Parathyroid adenoma (tissue), 2 donors: ENCODE results near the gene IL1RL2.

Experiments
- H2AFZ ChIP-seq: fragments of 300-600 bp; sonication (generic); one replicate; pipeline ENCODE4 v1.7.0; 2017; ENCODE audit warnings: antibody characterized with exemption, mild to moderate bottlenecking
- H3K27ac ChIP-seq: fragments of 300-600 bp; sonication (generic); one replicate; pipeline ENCODE4 v1.7.0; 2017
- H3K27me3 ChIP-seq: fragments of 300-600 bp; sonication (generic); one replicate; pipeline ENCODE4 v1.7.0; 2017; ENCODE audit warnings: low read length; ENCODE audit not compliant: control insufficient read depth, insufficient read depth
- H3K36me3 ChIP-seq: fragments of 300-600 bp; sonication (generic); one replicate; pipeline ENCODE4 v1.7.0; 2017; ENCODE audit warnings: low read length; ENCODE audit not compliant: control insufficient read depth, insufficient read depth
- H3K4me1 ChIP-seq: fragments of 300-600 bp; sonication (generic); one replicate; pipeline ENCODE4 v1.7.0; 2017; ENCODE audit warnings: control low read depth
- H3K4me2 ChIP-seq: fragments of 300-600 bp; sonication (generic); one replicate; pipeline ENCODE4 v1.7.0; 2017; ENCODE audit warnings: low read length
- H3K4me3 ChIP-seq: fragments of 300-600 bp; sonication (generic); one replicate; pipeline ENCODE4 v1.7.0; 2017; ENCODE audit warnings: low read depth, low read length
- H3K79me2 ChIP-seq: fragments of 300-600 bp; sonication (generic); one replicate; pipeline ENCODE4 v1.7.0; 2017; ENCODE audit warnings: control low read depth
- H3K9ac ChIP-seq: fragments of 300-600 bp; sonication (generic); one replicate; pipeline ENCODE4 v1.7.0; 2017; ENCODE audit warnings: mild to moderate bottlenecking
- H3K9me3 ChIP-seq: fragments of 300-600 bp; sonication (generic); one replicate; pipeline ENCODE4 v1.7.0; 2017; ENCODE audit warnings: low read length; ENCODE audit not compliant: control insufficient read depth
- TF ChIP-seq, protein P1 (sequence below): fragments of 300-600 bp; sonication (generic); IDR thresholded peaks from one replicate; pipeline ENCODE4 v1.7.0; 2017; ENCODE audit warnings: antibody characterized with exemption, mild to moderate bottlenecking
- donor health status: primary hyperparathyroidism.

IL1RL2 gene

DNA sequence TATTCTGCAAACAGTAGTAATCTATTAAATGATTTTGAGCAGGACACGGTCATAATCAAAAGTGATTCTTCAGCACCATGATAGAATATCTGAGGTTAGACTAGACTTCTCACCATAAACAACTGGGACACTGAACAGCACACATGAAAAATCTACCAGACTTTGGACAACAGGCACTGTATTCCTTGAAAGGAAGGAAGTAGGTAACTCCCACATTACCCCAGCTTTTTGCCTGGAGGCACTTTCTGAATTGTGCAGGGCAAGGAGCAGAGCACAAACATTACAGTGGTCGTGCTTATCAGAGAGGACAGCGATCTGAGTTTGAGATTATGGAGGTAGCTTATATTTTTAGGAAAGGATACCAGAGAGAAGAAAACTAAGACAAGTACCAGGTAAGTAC, 99.2 kb downstream of the IL1RL2 start:
- no peak overlapping the region for H3K4me3 ChIP-seq
- no peak overlapping the region for H3K4me2 ChIP-seq
- H3K9ac ChIP-seq = no peak overlapping the region
- H2AFZ ChIP-seq = no peak overlapping the region
- no peaks in the 10 kb centered on the region for H3K36me3 ChIP-seq
- no peak overlapping the region for H3K27ac ChIP-seq
- no peaks in the 10 kb centered on the region for H3K79me2 ChIP-seq
- TF ChIP-seq, protein P1, sequence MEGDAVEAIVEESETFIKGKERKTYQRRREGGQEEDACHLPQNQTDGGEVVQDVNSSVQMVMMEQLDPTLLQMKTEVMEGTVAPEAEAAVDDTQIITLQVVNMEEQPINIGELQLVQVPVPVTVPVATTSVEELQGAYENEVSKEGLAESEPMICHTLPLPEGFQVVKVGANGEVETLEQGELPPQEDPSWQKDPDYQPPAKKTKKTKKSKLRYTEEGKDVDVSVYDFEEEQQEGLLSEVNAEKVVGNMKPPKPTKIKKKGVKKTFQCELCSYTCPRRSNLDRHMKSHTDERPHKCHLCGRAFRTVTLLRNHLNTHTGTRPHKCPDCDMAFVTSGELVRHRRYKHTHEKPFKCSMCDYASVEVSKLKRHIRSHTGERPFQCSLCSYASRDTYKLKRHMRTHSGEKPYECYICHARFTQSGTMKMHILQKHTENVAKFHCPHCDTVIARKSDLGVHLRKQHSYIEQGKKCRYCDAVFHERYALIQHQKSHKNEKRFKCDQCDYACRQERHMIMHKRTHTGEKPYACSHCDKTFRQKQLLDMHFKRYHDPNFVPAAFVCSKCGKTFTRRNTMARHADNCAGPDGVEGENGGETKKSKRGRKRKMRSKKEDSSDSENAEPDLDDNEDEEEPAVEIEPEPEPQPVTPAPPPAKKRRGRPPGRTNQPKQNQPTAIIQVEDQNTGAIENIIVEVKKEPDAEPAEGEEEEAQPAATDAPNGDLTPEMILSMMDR = no peak
- no peaks in the 10 kb centered on the region for H3K27me3 ChIP-seq
- no peaks in the 10 kb centered on the region for H3K9me3 ChIP-seq
- no peaks in the 10 kb centered on the region for H3K4me1 ChIP-seq

DNA sequence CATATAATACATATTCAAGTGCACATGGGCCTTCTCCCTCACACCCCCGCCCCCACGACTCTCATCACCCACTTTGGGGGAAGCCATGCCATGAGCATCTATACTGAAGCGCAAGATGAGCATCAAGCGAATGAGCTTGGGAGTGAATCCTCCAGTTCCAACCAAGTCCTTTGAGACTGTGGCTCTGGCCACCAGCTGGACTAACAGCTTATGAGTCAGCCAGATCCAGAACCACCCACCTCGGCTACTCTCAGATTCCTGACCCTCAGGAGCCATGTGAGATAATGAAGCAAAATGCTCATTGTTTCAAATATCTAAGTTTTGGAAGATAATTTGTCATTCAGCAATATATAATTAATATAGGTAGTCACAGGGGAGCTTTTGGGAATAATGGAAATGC, 102.3 kb downstream of the IL1RL2 start:
- Histone ChIP-seq H3K27ac (no peak overlapping the region), H3K4me2 (no peak overlapping the region), H3K27me3 (no peaks in the 10 kb centered on the region), H3K36me3 (no peaks in the 10 kb centered on the region), H3K9ac (no peak overlapping the region), H3K79me2 (no peaks in the 10 kb centered on the region), H3K4me1 (no peaks in the 10 kb centered on the region), H2AFZ (no peak overlapping the region), H3K4me3 (no peak overlapping the region), H3K9me3 (no peaks in the 10 kb centered on the region)
- TF ChIP-seq, protein P1 = no peak
